Keratinocyte (primary cell): ENCODE results near the gene RAN. TPM values are rescaled to one million over a fixed set of nuclear protein-coding genes. Genes with fewer than 3 reads are reported as not detected.

Source experiments
- DNase-seq: peaks from one replicate; pipeline ENCODE4 v3.0.0-alpha.2; 2011; ENCODE audit warnings: low read depth, missing footprints, low spot score
- FAIRE-seq: peaks from 2 replicates; lab custom pipeline; 2011; peaks lifted over from hg19 to GRCh38; lab: Jason Lieb, UNC
- H2AFZ ChIP-seq: 2 replicates; pipeline ENCODE4 v1.6.0; 2012; ENCODE audit warnings: low read length, control low read depth, inconsistent platforms; ENCODE audit not compliant: control insufficient read depth
- H3K27ac ChIP-seq: 2 replicates; pipeline ENCODE4 v1.5.1; 2011; ENCODE audit warnings: low read length; ENCODE audit not compliant: control insufficient read depth, insufficient read depth
- H3K27me3 ChIP-seq: 3 replicates; pipeline ENCODE4 v1.6.0; 2011; ENCODE audit warnings: low read length; ENCODE audit not compliant: control insufficient read depth, insufficient read depth; ENCODE audit errors: extremely low read depth
- H3K36me3 ChIP-seq, 2 experiments: 2 replicates in 1 of 2; 3 replicates in 1 of 2; pipeline ENCODE4 v1.5.1; 2011; ENCODE audit warnings: low read length in 2 of 2, mild to moderate bottlenecking in 1 of 2; ENCODE audit not compliant: control insufficient read depth in 2 of 2, insufficient read depth in 2 of 2; ENCODE audit errors: extremely low read depth in 1 of 2
- H3K4me1 ChIP-seq: 3 replicates; pipeline ENCODE4 v1.5.1; 2011; ENCODE audit warnings: low read length; ENCODE audit not compliant: control insufficient read depth, insufficient read depth; ENCODE audit errors: extremely low read depth
- H3K4me2 ChIP-seq: 3 replicates; pipeline ENCODE4 v1.6.0; 2011; ENCODE audit warnings: low read depth, low read length; ENCODE audit not compliant: control insufficient read depth, insufficient read depth; ENCODE audit errors: extremely low read depth
- H3K4me3 ChIP-seq, 3 experiments: fragments of 200-600 bp in 1 of 3; sonication (generic) in 1 of 3; 2 replicates in 2 of 3; 3 replicates in 1 of 3; pipeline ENCODE4 v1.5.1; 2011 to 2016; ENCODE audit warnings: low read length in 3 of 3, mild to moderate bottlenecking in 3 of 3, control low read depth in 2 of 3, inconsistent platforms in 1 of 3, low read depth in 1 of 3, mixed read lengths in 1 of 3, mixed run types in 1 of 3, moderate library complexity in 1 of 3; ENCODE audit not compliant: control insufficient read depth in 2 of 3, insufficient read depth in 2 of 3; ENCODE audit errors: extremely low read depth in 1 of 3
- H3K79me2 ChIP-seq: 2 replicates; pipeline ENCODE4 v1.6.0; 2012; ENCODE audit warnings: low read length; ENCODE audit not compliant: control insufficient read depth, insufficient read depth
- H3K9ac ChIP-seq: 3 replicates; pipeline ENCODE4 v1.6.0; 2011; ENCODE audit warnings: low read length; ENCODE audit not compliant: control insufficient read depth, insufficient read depth; ENCODE audit errors: extremely low read depth
- H3K9me1 ChIP-seq: 3 replicates; pipeline ENCODE4 v1.6.0; 2011; ENCODE audit warnings: low read length; ENCODE audit not compliant: control insufficient read depth, insufficient read depth; ENCODE audit errors: extremely low read depth
- H3K9me3 ChIP-seq: 2 replicates; pipeline ENCODE4 v1.5.1; 2012; ENCODE audit warnings: low read depth, low read length; ENCODE audit not compliant: control insufficient read depth
- H4K20me1 ChIP-seq: 3 replicates; pipeline ENCODE4 v1.6.0; 2011; ENCODE audit warnings: low read length; ENCODE audit not compliant: control insufficient read depth, insufficient read depth; ENCODE audit errors: extremely low read depth
- CTCF ChIP-seq, 3 experiments: IDR thresholded peaks in 1 of 3; conservative IDR thresholded peaks in 1 of 3; optimal IDR thresholded peaks in 1 of 3; 2 replicates in 2 of 3; 3 replicates in 1 of 3; pipeline versions ENCODE3 to v1.5.1; 2011; ENCODE audit warnings: low read length in 3 of 3, mild to moderate bottlenecking in 3 of 3, moderate library complexity in 2 of 3, control low read depth in 1 of 3, inconsistent platforms in 1 of 3; ENCODE audit not compliant: insufficient read depth in 2 of 3; ENCODE audit errors: extremely low read depth in 1 of 3
- EZH2 ChIP-seq: IDR thresholded peaks from one replicate; pipeline ENCODE4 v1.6.1; 2012; ENCODE audit warnings: inconsistent platforms, mild to moderate bottlenecking, low read length, moderate library complexity
- dilution Hi-C: fragments of 300-500 bp; cut with MboI; formaldehyde crosslinking; loops from one replicate; pipeline ENCODE4 v1.7.0; 2020; ENCODE audit warnings: low sequenced_read_pairs; ENCODE audit not compliant: extremely low pct_ligation_motif_present
- polyA plus RNA-seq, 5 experiments: library from polyadenylated mRNA; depleted of rRNA in 3 of 5; stranded (reverse) in 3 of 5; stranded (forward) in 1 of 5; unstranded in 1 of 5; fragments of >200 nt; gene quantifications; 1 replicate in 1 of 5; 2 replicates in 3 of 5; 3 replicates in 1 of 5; pipeline versions ENCODE4 v1.2.1 to v1.2.3, GENCODE V29; 2011 to 2012; ENCODE audit warnings: missing spikeins in 2 of 5, low read depth in 1 of 5, low replicate concordance in 1 of 5

Gene RAN
- polyA plus RNA-seq, 1 donor (not counting 4 experiments of a cell fraction or from before 2014, with no cell fraction given): 2,211 TPM

- Histone ChIP-seq H3K27ac (no peak overlapping the region), H3K4me2 (no peak overlapping the region), H3K4me3 (no peak overlapping the region), H3K79me2 (no peaks in the 10 kb centered on the region), H3K9me1 (no peaks in the 10 kb centered on the region), H3K36me3 (no peaks in the 10 kb centered on the region), H3K9ac (no peak overlapping the region), H3K27me3 (peaks cover 14% of the 10 kb centered on the region), H3K4me1 (no peaks in the 10 kb centered on the region), H3K9me3 (no peaks in the 10 kb centered on the region), H2AFZ (no peak overlapping the region), H4K20me1 (no peaks in the 10 kb centered on the region)
- dilution Hi-C loops: no loop called here
- DNase-seq (no peak), FAIRE-seq (no peak)
- TF ChIP-seq CTCF (optimal IDR thresholded peaks at IDR 0.05 in 1 of 3, IDR thresholded peaks at IDR 0.05 in 1 of 3, conservative IDR thresholded peaks at IDR 0.05 in 1 of 3; ENCODE audit: extremely low read depth in 1 of 3, insufficient read depth in 2 of 3, low read length in 3 of 3) (no peak), EZH2 (no peak)
Observed at GRCh38 chr12:130920723-130921381, 49.0 kb downstream of the RAN start.

- Histone ChIP-seq H3K9me1 (no peaks in the 10 kb centered on the region), H3K27me3 (peaks cover 4% of the 10 kb centered on the region), H4K20me1 (no peaks in the 10 kb centered on the region), H2AFZ (no peak overlapping the region), H3K4me1 (no peaks in the 10 kb centered on the region), H3K36me3 (no peaks in the 10 kb centered on the region), H3K9ac (no peak overlapping the region), H3K9me3 (no peaks in the 10 kb centered on the region), H3K27ac (no peak overlapping the region), H3K4me3 (no peak overlapping the region), H3K4me2 (no peak overlapping the region), H3K79me2 (no peaks in the 10 kb centered on the region)
- FAIRE-seq (no peak), DNase-seq (no peak)
- TF ChIP-seq CTCF (optimal IDR thresholded peaks at IDR 0.05 in 1 of 3, IDR thresholded peaks at IDR 0.05 in 1 of 3, conservative IDR thresholded peaks at IDR 0.05 in 1 of 3; ENCODE audit: extremely low read depth in 1 of 3, insufficient read depth in 2 of 3, low read length in 3 of 3): no peak
- no peak for TF ChIP-seq EZH2
- dilution Hi-C loops: no loop called here
Observed at GRCh38 chr12:130922511-130922953, 50.7 kb downstream of the RAN start.
